ENCODE data around the gene RYK.

DNA sequence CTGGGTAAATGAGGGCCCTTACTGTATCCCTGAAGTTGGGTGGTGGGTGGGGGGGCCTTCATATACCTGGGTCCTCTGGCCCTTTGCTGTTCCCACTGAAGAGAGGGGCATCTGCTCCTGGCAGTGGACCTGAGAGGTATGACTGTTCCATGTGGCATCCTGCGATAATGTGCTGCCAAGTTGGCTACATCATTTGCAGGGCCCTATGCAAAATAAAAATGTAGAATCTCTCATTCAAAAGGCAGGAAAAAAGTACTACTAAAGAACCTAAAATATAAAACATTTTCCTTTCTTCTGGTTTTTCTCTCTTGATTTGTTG, 49.2 kb upstream of the RYK start:
- TF ChIP-seq EP300 (IDR thresholded peaks at IDR 0.05; ENCODE audit: borderline replicate concordance) (no peak), CREB1 (IDR thresholded peaks at IDR 0.05; ENCODE audit: low read depth) (no peak), RAD21 (IDR thresholded peaks at IDR 0.05; ENCODE audit: low read depth) (no peak), ZBTB7A (IDR thresholded peaks at IDR 0.05; ENCODE audit: low read depth) (no peak)

All from Ishikawa (cell line).